PC-3 (cell line): Measurements from ENCODE around the gene EFCAB6. TPM values are rescaled to one million over a fixed set of nuclear protein-coding genes. Genes with fewer than 3 reads are reported as not detected.

Experiments
- ATAC-seq: fragments of 200-7000 bp; cut with Tn5 transposase; 2 replicates; pipeline ENCODE4 v1.9.1; 2020; ENCODE audit warnings: mild to moderate bottlenecking, moderate library complexity
- BruUV-seq: library from RNA; stranded (reverse); fragments of 400-500 nt; replicated peaks from 2 replicates; lab custom pipeline; 2021; lab: Mats Ljungman, UMichigan
- CTCF ChIA-PET: fragments of 300-600 bp; sonication (Branson Sonifier 250); formaldehyde crosslinking; loops from one replicate; lab custom pipeline; 2022; ENCODE audit warnings: antibody characterized with exemption; lab: Charles Lee
- POLR2A ChIA-PET: fragments of 300-600 bp; sonication (Branson Sonifier 250); formaldehyde crosslinking; loops from one replicate; lab custom pipeline; 2022; ENCODE audit warnings: antibody characterized with exemption; ENCODE audit not compliant: unreplicated experiment; lab: Charles Lee
- DNase-seq: peaks from one replicate; pipeline ENCODE4 v3.0.0-alpha.2; 2015
- H2AFZ ChIP-seq: fragments of 300-600 bp; sonication (generic); 2 replicates; pipeline ENCODE4 v1.6.0; 2016; ENCODE audit warnings: antibody characterized with exemption, low read length
- H3F3A ChIP-seq: fragments of 300-600 bp; sonication (generic); one replicate; pipeline ENCODE4 v1.6.0; 2017; ENCODE audit warnings: antibody characterized with exemption, low read length, control low read depth, mild to moderate bottlenecking; ENCODE audit not compliant: unreplicated experiment
- H3K27ac ChIP-seq: fragments of 300-600 bp; sonication (generic); 2 replicates; pipeline ENCODE4 v1.5.1; 2016; ENCODE audit warnings: mild to moderate bottlenecking, low read length
- H3K27me3 ChIP-seq: fragments of 300-600 bp; sonication (generic); 2 replicates; pipeline ENCODE4 v1.6.1; 2016; ENCODE audit warnings: low read length, mixed read lengths
- H3K36me3 ChIP-seq: fragments of 300-600 bp; sonication (generic); 2 replicates; pipeline ENCODE4 v1.6.1; 2016; ENCODE audit warnings: low read depth, mixed run types, low read length, mixed read lengths
- H3K4me1 ChIP-seq: fragments of 300-600 bp; sonication (generic); 2 replicates; pipeline ENCODE4 v1.5.1; 2016; ENCODE audit warnings: low read length; ENCODE audit not compliant: insufficient read depth
- H3K4me2 ChIP-seq: fragments of 300-600 bp; sonication (generic); 2 replicates; pipeline ENCODE4 v1.6.0; 2016; ENCODE audit warnings: low read length
- H3K4me3 ChIP-seq: fragments of 300-600 bp; sonication (generic); 2 replicates; pipeline ENCODE4 v1.5.1; 2016; ENCODE audit warnings: mild to moderate bottlenecking, low read length, mixed read lengths
- H3K79me2 ChIP-seq: fragments of 300-600 bp; sonication (generic); 2 replicates; pipeline ENCODE4 v1.6.1; 2017; ENCODE audit warnings: low read length, mixed read lengths
- H3K9ac ChIP-seq: fragments of 300-600 bp; sonication (generic); 2 replicates; pipeline ENCODE4 v1.6.0; 2016; ENCODE audit warnings: mild to moderate bottlenecking, low read length
- H3K9me2 ChIP-seq: fragments of 300-600 bp; sonication (generic); replicated peaks from 2 replicates; pipeline ENCODE4 v1.6.1; 2016; ENCODE audit warnings: mixed run types, low read length, mixed read lengths
- H3K9me3 ChIP-seq: fragments of 300-600 bp; sonication (generic); 2 replicates; pipeline ENCODE4 v1.6.1; 2016; ENCODE audit warnings: low read length, mixed read lengths
- H4K20me1 ChIP-seq: fragments of 300-600 bp; sonication (generic); 2 replicates; pipeline ENCODE4 v1.6.1; 2016; ENCODE audit warnings: low read length, mixed read lengths
- EZH2 ChIP-seq: fragments of 300-600 bp; sonication (generic); IDR thresholded peaks from one replicate; pipeline ENCODE4 v1.6.1; 2017; ENCODE audit warnings: antibody characterized with exemption, mild to moderate bottlenecking, low read length; ENCODE audit not compliant: unreplicated experiment
- EZH2phosphoT487 ChIP-seq: fragments of 300-600 bp; sonication (generic); IDR thresholded peaks from 2 replicates; pipeline ENCODE4 v1.6.1; 2018; ENCODE audit warnings: mild to moderate bottlenecking, antibody characterized with exemption, low read length, borderline replicate concordance
- intact Hi-C: fragments of 100-400 bp; cut with micrococcal nuclease; formaldehyde crosslinking; loops from 2 replicates; pipeline ENCODE4 v1.9.0; 2023
- total RNA-seq: library from RNA; depleted of rRNA; stranded (reverse); fragments of >200 nt; gene quantifications from 2 replicates; pipeline ENCODE4 v1.2.3, GENCODE V29; 2014
- TF ChIP-seq, protein P1 (sequence below): fragments of 300-600 bp; sonication (generic); conservative IDR thresholded peaks from 2 replicates; pipeline ENCODE4 v1.5.1; 2017; ENCODE audit warnings: antibody characterized with exemption, low read depth, mild to moderate bottlenecking, low read length

Gene EFCAB6
- total RNA-seq, 1 experiment from 2014 or later: 0.07 TPM

DNA sequence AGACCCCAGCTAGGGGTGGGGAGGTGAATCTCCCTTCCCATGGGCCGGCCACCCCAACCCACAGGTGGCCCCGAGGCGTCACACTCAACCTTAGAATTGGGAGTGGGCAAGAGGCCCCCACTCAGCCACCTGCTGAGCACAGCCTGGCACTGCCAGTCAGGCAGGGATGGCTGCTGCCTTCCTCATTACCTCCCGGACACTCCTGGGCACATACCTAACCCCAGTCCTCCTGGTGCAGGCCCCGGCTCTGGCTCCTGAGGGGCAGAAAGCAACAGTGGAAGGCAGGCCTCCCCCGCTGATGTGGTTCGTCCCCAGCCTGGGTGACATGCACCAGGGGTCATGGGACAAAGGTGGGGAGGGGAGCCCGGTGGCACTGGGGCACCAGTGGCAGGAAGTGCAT is 296.7 kb downstream of the EFCAB6 start:
- CTCF ChIA-PET: no interaction called here
- no peaks in the 10 kb centered on the region for H3K9me2 ChIP-seq

DNA sequence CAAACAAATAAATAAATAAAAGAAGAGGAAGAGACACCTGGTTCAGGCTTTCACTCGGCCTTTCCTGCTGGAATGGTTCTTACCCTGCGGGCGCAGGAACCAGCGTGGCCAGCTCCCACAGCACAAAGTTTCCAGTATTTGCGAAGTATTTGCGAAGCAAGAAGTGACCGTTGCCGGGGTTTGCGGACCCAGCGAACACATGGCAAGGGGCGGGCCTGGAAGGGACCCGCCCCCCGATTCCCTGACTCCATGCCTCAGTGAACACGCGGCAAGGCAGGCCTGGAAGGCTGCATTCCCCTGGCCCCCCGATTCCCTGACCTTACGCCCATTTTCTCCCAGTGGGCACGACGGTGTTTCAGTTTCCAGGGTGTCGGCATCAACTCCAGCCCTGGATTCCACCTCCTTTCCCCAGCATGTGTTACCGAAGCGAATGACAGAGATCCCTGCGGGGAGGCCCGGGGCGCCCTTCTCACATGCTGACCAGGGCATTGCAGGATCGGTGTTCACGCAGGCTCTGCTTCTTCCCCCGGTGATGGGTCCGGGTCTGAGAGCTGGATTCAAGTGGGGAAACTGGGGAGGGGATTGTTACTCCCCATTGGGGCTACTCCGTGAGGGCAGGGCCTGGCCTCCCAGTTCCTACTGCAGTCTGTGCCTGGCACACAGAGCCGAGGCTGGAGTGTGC is 297.5 kb downstream of the EFCAB6 start:
- ATAC-seq (no peak), DNase-seq (no peak)
- CTCF ChIA-PET: no interaction called here
- no peaks in the 10 kb centered on the region for H3F3A ChIP-seq
- no peak for TF ChIP-seq EZH2
- no peaks in the 10 kb centered on the region for H3K27me3 ChIP-seq
- no peaks in the 10 kb centered on the region for H3K4me1 ChIP-seq
- no peaks in the 10 kb centered on the region for H3K36me3 ChIP-seq
- no peak overlapping the region for H3K4me3 ChIP-seq
- H3K9me2 ChIP-seq: no peaks in the 10 kb centered on the region
- intact Hi-C loops: no loop called here
- H3K79me2 ChIP-seq: no peaks in the 10 kb centered on the region
- no peaks in the 10 kb centered on the region for H3K9me3 ChIP-seq
- POLR2A ChIA-PET: no interaction called here
- H3K4me2 ChIP-seq: no peak overlapping the region
- no peak overlapping the region for H3K9ac ChIP-seq
- no peaks in the 10 kb centered on the region for H4K20me1 ChIP-seq
- no peak overlapping the region for H2AFZ ChIP-seq
- no TSS peak for BruUV-seq
- no peak overlapping the region for H3K27ac ChIP-seq

More for the DNA sequence above, 296.7 kb downstream of the EFCAB6 start:
- H3K4me2 ChIP-seq: no peak overlapping the region
- POLR2A ChIA-PET: no interaction called here
- H3K9ac ChIP-seq: no peak overlapping the region
- TF ChIP-seq EZH2 (no peak), EZH2phosphoT487 (no peak)
- TF ChIP-seq, protein P1, sequence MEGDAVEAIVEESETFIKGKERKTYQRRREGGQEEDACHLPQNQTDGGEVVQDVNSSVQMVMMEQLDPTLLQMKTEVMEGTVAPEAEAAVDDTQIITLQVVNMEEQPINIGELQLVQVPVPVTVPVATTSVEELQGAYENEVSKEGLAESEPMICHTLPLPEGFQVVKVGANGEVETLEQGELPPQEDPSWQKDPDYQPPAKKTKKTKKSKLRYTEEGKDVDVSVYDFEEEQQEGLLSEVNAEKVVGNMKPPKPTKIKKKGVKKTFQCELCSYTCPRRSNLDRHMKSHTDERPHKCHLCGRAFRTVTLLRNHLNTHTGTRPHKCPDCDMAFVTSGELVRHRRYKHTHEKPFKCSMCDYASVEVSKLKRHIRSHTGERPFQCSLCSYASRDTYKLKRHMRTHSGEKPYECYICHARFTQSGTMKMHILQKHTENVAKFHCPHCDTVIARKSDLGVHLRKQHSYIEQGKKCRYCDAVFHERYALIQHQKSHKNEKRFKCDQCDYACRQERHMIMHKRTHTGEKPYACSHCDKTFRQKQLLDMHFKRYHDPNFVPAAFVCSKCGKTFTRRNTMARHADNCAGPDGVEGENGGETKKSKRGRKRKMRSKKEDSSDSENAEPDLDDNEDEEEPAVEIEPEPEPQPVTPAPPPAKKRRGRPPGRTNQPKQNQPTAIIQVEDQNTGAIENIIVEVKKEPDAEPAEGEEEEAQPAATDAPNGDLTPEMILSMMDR: no peak
- no peaks in the 10 kb centered on the region for H3K9me3 ChIP-seq
- H3K4me1 ChIP-seq: peaks cover under 1% of the 10 kb centered on the region; the same call in 1 of the 2 replicates
- no peaks in the 10 kb centered on the region for H4K20me1 ChIP-seq
- no peak overlapping the region for H3K27ac ChIP-seq
- ATAC-seq (no peak), DNase-seq (no peak)
- no peaks in the 10 kb centered on the region for H3K27me3 ChIP-seq
- intact Hi-C loops: no loop called here
- H3K79me2 ChIP-seq: no peaks in the 10 kb centered on the region
- no peaks in the 10 kb centered on the region for H3K36me3 ChIP-seq
- no peak overlapping the region for H3K4me3 ChIP-seq
- no peak overlapping the region for H2AFZ ChIP-seq
- no TSS peak for BruUV-seq
- H3F3A ChIP-seq: no peaks in the 10 kb centered on the region

DNA sequence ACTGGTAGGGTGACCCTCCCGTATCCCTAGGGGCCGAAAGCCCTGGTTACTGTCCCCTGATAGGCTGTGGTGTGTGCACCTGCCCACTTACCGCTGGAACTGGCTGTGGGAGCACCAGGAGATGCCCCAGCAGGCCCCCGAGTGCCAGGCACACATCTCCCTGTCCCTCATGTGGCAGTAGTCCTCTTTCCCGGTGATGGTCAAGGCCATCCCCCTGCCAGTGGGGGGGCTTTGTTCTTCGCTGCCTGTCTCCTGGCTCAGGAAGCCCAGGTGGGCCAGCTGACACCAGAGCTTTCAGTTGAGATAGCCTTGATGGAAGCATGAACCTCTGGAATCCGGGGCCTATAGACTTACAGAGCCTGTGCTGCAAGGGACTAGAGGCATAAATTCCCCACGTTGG is 299.8 kb downstream of the EFCAB6 start:
- no peaks in the 10 kb centered on the region for H3K4me1 ChIP-seq
- H4K20me1 ChIP-seq: no peaks in the 10 kb centered on the region
- TF ChIP-seq EZH2 (no peak), EZH2phosphoT487 (no peak)
- TF ChIP-seq, protein P1: no peak
- H3F3A ChIP-seq: no peaks in the 10 kb centered on the region
- no peaks in the 10 kb centered on the region for H3K36me3 ChIP-seq
- POLR2A ChIA-PET: no interaction called here
- no peak for ATAC-seq
- no peaks in the 10 kb centered on the region for H3K9me2 ChIP-seq
- CTCF ChIA-PET: no interaction called here
- no TSS peak for BruUV-seq
- intact Hi-C loops: no loop called here
- no peak overlapping the region for H3K4me3 ChIP-seq
- no peak overlapping the region for H2AFZ ChIP-seq
- no peak overlapping the region for H3K4me2 ChIP-seq
- DNase-seq: no peak
- H3K27ac ChIP-seq: no peak overlapping the region
- no peak overlapping the region for H3K9ac ChIP-seq
- H3K9me3 ChIP-seq: no peaks in the 10 kb centered on the region
- H3K27me3 ChIP-seq: no peaks in the 10 kb centered on the region
- H3K79me2 ChIP-seq: no peaks in the 10 kb centered on the region
